Measurements from ENCODE around the gene ZHX3. TPM values are rescaled to one million over a fixed set of nuclear protein-coding genes. Genes with fewer than 3 reads are reported as not detected.

ZHX3 gene
- total and polyA plus RNA-seq, 2 donors (not counting 1 experiment from before 2014, with no cell fraction given) = 4.3 to 22.2 TPM

- Histone ChIP-seq H3K27ac (ENCODE audit: low read length in 2 of 2) (no peak overlapping the region), H3K27me3 (replicated peaks in 1 of 4; ENCODE audit: control extremely low read depth in 1 of 4, control insufficient read depth in 3 of 4, insufficient read depth in 4 of 4, low read length in 3 of 4) (no peaks in the 10 kb centered on the region), H3K4me3 (ENCODE audit: control extremely low read depth in 1 of 5, extremely low read depth in 1 of 5, insufficient read depth in 1 of 5, low read depth in 2 of 5, low read length in 4 of 5) (no peak overlapping the region), H3K79me2 (ENCODE audit: control insufficient read depth, insufficient read depth, low read length) (no peaks in the 10 kb centered on the region), H3K4me1 (ENCODE audit: control insufficient read depth in 2 of 2, insufficient read depth in 2 of 2, low read length in 2 of 2) (no peaks in the 10 kb centered on the region), H3K9ac (ENCODE audit: low read length) (no peak overlapping the region), H3K9me3 (ENCODE audit: control extremely low read depth in 1 of 3, control insufficient read depth in 2 of 3, insufficient read depth in 1 of 3, low read length in 2 of 3) (no peaks in the 10 kb centered on the region), H2AFZ (ENCODE audit: insufficient read depth, low read depth, low read length, poor library complexity, severe bottlenecking) (no peak overlapping the region), H4K20me1 (ENCODE audit: control insufficient read depth, insufficient read depth, low read length, poor library complexity, severe bottlenecking) (no peaks in the 10 kb centered on the region), H3K36me3 (replicated peaks in 1 of 2; ENCODE audit: control extremely low read depth in 1 of 2, control insufficient read depth in 1 of 2, extremely low read depth in 1 of 2, insufficient read depth in 2 of 2, low read length in 1 of 2) (no peaks in the 10 kb centered on the region), H3K4me2 (replicated peaks; ENCODE audit: low read depth, low read length, poor library complexity, severe bottlenecking) (no peak overlapping the region)
- intact Hi-C loops (cut with micrococcal nuclease) = no loop called here
- H3K9me3 Mint-ChIP-seq (ENCODE audit: insufficient read depth) = no peaks in the 10 kb centered on the region
- H3K4me3 Mint-ChIP-seq = no peak overlapping the region
- POLR2A ChIA-PET = no interaction called here
- H3K27me3 Mint-ChIP-seq = no peaks in the 10 kb centered on the region
- ATAC-seq (ENCODE audit: low read depth) (no peak), DNase-seq (no peak)
- no peak for TF ChIP-seq EZH2 (IDR thresholded peaks at IDR 0.05; ENCODE audit: borderline replicate concordance, insufficient read depth, low read depth, low read length, poor library complexity, severe bottlenecking)
- TF ChIP-seq, protein P1, sequence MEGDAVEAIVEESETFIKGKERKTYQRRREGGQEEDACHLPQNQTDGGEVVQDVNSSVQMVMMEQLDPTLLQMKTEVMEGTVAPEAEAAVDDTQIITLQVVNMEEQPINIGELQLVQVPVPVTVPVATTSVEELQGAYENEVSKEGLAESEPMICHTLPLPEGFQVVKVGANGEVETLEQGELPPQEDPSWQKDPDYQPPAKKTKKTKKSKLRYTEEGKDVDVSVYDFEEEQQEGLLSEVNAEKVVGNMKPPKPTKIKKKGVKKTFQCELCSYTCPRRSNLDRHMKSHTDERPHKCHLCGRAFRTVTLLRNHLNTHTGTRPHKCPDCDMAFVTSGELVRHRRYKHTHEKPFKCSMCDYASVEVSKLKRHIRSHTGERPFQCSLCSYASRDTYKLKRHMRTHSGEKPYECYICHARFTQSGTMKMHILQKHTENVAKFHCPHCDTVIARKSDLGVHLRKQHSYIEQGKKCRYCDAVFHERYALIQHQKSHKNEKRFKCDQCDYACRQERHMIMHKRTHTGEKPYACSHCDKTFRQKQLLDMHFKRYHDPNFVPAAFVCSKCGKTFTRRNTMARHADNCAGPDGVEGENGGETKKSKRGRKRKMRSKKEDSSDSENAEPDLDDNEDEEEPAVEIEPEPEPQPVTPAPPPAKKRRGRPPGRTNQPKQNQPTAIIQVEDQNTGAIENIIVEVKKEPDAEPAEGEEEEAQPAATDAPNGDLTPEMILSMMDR (IDR thresholded peaks at IDR 0.05) = no peak
- peaks cover 4% of the 10 kb centered on the region for H3K4me1 Mint-ChIP-seq
- no peak overlapping the region for H3K27ac Mint-ChIP-seq
- CTCF ChIA-PET = interaction anchor here (2.8 to 3.2 kb wide), 2 partner anchors 11 to 88 kb away, joined by 14 to 16 read pairs; no protein-coding TSS in a partner anchor
Measured at GRCh38 chr20:41222703-41223102, 94.8 kb downstream of the ZHX3 start.

DNA sequence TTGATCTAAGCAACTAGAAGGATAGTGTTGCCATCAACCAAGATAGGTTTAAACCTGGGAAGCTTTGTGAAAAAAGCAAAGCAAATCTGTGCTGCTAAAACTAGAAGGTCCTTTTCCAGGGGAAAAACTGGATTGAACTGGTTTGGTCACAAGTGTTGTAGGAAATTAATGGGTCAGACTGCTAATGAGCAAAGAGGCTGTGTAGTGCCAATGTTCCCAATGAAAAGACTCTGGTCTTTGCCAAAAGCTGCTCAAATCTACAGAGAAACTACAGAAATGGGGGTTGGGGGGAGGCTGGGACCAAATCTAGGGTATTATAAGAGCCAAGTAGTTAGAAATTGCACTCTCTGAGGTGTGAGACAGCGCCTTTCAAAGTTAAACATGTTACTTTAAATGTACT is 95.2 kb downstream of the ZHX3 start:
- intact Hi-C loops (cut with micrococcal nuclease) = no loop called here
- H3K79me2 ChIP-seq (ENCODE audit: control insufficient read depth, insufficient read depth, low read length) = no peaks in the 10 kb centered on the region
- no peaks in the 10 kb centered on the region for H3K4me1 ChIP-seq (ENCODE audit: control insufficient read depth in 2 of 2, insufficient read depth in 2 of 2, low read length in 2 of 2)
- no peaks in the 10 kb centered on the region for H3K27me3 ChIP-seq (replicated peaks in 1 of 4; ENCODE audit: control extremely low read depth in 1 of 4, control insufficient read depth in 3 of 4, insufficient read depth in 4 of 4, low read length in 3 of 4)
- no peaks in the 10 kb centered on the region for H3K36me3 ChIP-seq (replicated peaks in 1 of 2; ENCODE audit: control extremely low read depth in 1 of 2, control insufficient read depth in 1 of 2, extremely low read depth in 1 of 2, insufficient read depth in 2 of 2, low read length in 1 of 2)
- no peak overlapping the region for H3K4me3 ChIP-seq (ENCODE audit: control extremely low read depth in 1 of 5, extremely low read depth in 1 of 5, insufficient read depth in 1 of 5, low read depth in 2 of 5, low read length in 4 of 5)
- no peak overlapping the region for H3K4me2 ChIP-seq (replicated peaks; ENCODE audit: low read depth, low read length, poor library complexity, severe bottlenecking)
- H3K4me3 Mint-ChIP-seq = no peak overlapping the region
- H3K27ac ChIP-seq (ENCODE audit: low read length in 2 of 2) = no peak overlapping the region
- no CpG with 5 or more reads among the region's 1 CpG for WGBS (ENCODE audit: insufficient coverage)
- DNase-seq (no peak), ATAC-seq (ENCODE audit: low read depth) (no peak)
- no peak overlapping the region for H2AFZ ChIP-seq (ENCODE audit: insufficient read depth, low read depth, low read length, poor library complexity, severe bottlenecking)
- H3K9ac ChIP-seq (ENCODE audit: low read length) = no peak overlapping the region
- TF ChIP-seq, protein P1 (IDR thresholded peaks at IDR 0.05) = no peak
- TF ChIP-seq EZH2 (IDR thresholded peaks at IDR 0.05; ENCODE audit: borderline replicate concordance, insufficient read depth, low read depth, low read length, poor library complexity, severe bottlenecking) = no peak
- H3K9me3 Mint-ChIP-seq (ENCODE audit: insufficient read depth) = no peaks in the 10 kb centered on the region
- POLR2A ChIA-PET = no interaction called here
- no peak overlapping the region for H3K27ac Mint-ChIP-seq
- H3K27me3 Mint-ChIP-seq = no peaks in the 10 kb centered on the region
- H4K20me1 ChIP-seq (ENCODE audit: control insufficient read depth, insufficient read depth, low read length, poor library complexity, severe bottlenecking) = no peaks in the 10 kb centered on the region
- H3K9me3 ChIP-seq (ENCODE audit: control extremely low read depth in 1 of 3, control insufficient read depth in 2 of 3, insufficient read depth in 1 of 3, low read length in 2 of 3) = no peaks in the 10 kb centered on the region
- peaks cover 4% of the 10 kb centered on the region for H3K4me1 Mint-ChIP-seq
- CTCF ChIA-PET = interaction anchor here (3.2 kb wide), 1 partner anchor 11 kb away, joined by 14 read pairs; no protein-coding TSS in a partner anchor

Data from B cell (primary cell).